Stomach (tissue), 9 donors: ENCODE results near the gene C19orf67. TPM values are rescaled to one million over a fixed set of nuclear protein-coding genes. Genes with fewer than 3 reads are reported as not detected.

Source experiments
- DNase-seq, 2 donors: peaks; one replicate each; pipeline versions ENCODE4 v3.0.0 to v3.0.0-alpha.2; 2013 to 2019
- H3K27ac ChIP-seq, 5 donors: fragments of 200-600 bp in 4 of 5; sonication (generic) in 4 of 5; one replicate each; pipeline ENCODE4 v1.5.1; 2013 to 2019; ENCODE audit warnings: mild to moderate bottlenecking in 1 of 5, moderate library complexity in 1 of 5
- H3K27me3 ChIP-seq, 3 donors: fragments of 200-600 bp; sonication (generic); one replicate each; pipeline ENCODE4 v1.5.1; 2017 to 2019; ENCODE audit warnings: mixed run types in 1 of 3
- H3K36me3 ChIP-seq, 4 donors: fragments of 200-600 bp; sonication (generic); 1 replicate in 3 of 4; 2 replicates in 1 of 4; pipeline ENCODE4 v1.5.1; 2016 to 2019
- H3K4me1 ChIP-seq, 4 donors: fragments of 200-600 bp; sonication (generic); one replicate each; pipeline ENCODE4 v1.5.1; 2016 to 2019
- H3K4me3 ChIP-seq, 4 donors: fragments of 200-600 bp; sonication (generic) in 3 of 4; one replicate each; pipeline ENCODE4 v1.5.1; 2016 to 2019; ENCODE audit warnings: mild to moderate bottlenecking in 1 of 4
- H3K9me3 ChIP-seq, 4 donors: fragments of 200-600 bp; sonication (generic); one replicate each; pipeline ENCODE4 v1.5.1; 2016 to 2019
- CTCF ChIP-seq, 7 experiments: fragments of 450-650 bp in 4 of 7; fragments of 200-600 bp in 3 of 7; sonication (generic) in 3 of 7; IDR thresholded peaks; one replicate each; pipeline ENCODE4 v1.5.1; 2016 to 2019; ENCODE audit warnings: antibody characterized with exemption in 7 of 7, control low read depth in 2 of 7, mild to moderate bottlenecking in 1 of 7
- EP300 ChIP-seq: sonication (generic); formaldehyde crosslinking; IDR thresholded peaks from one replicate; pipeline ENCODE4 v1.6.1; 2017; ENCODE audit warnings: antibody characterized with exemption
- POLR2A ChIP-seq, 4 donors: fragments of 450-650 bp; IDR thresholded peaks; one replicate each; pipeline ENCODE4 v1.6.1; 2016; ENCODE audit warnings: antibody characterized with exemption in 4 of 4, control low read depth in 2 of 4, mild to moderate bottlenecking in 1 of 4, moderate library complexity in 1 of 4
- POLR2AphosphoS5 ChIP-seq, 3 donors: sonication (generic); formaldehyde crosslinking; IDR thresholded peaks; one replicate each; pipeline ENCODE4 v1.6.1; 2016; ENCODE audit warnings: antibody characterized with exemption in 3 of 3
- WGBS, 5 donors: extraction: QIAGEN DNeasy Blood & Tissue Kit in 3 of 5; methylation state at CpG; one replicate each; pipeline versions ENCODE4 v1.1.5 to v1.1.7; 2013 to 2018; 5-methylcytosine and 5-hydroxymethylcytosine counted together
- intact Hi-C: fragments of 100-400 bp; cut with DNase I; formaldehyde crosslinking; loops from one replicate; pipeline ENCODE4 v1.15.1; 2023; ENCODE audit warnings: low total_unique reads
- polyA plus RNA-seq, 3 donors: library from polyadenylated mRNA; stranded (reverse); fragments of 200-250 nt; gene quantifications; one replicate each; pipeline ENCODE4 v1.2.3, GENCODE V29; 2013
- total RNA-seq, 5 donors: library from RNA; depleted of rRNA; stranded (reverse); fragments of >200 nt; gene quantifications; one replicate each; pipeline versions ENCODE4 v1.1.0 to v1.2.3, GENCODE V29; 2014 to 2016
- donor health status: healthy with polysubstance abuse.
- donor health status: Bipolar disorder and iron deficiency.
- donor health status: healthy.

The C19orf67 gene
- total and polyA plus RNA-seq, 8 donors: 0.50 TPM; not detected in 7

- TF ChIP-seq EP300: no peak
- no peak for TF ChIP-seq POLR2A (IDR thresholded peaks at IDR 0.05)
- no peak for TF ChIP-seq POLR2AphosphoS5 (IDR thresholded peaks at IDR 0.05)
- no peak for TF ChIP-seq CTCF (IDR thresholded peaks at IDR 0.05)
- no peaks in the 10 kb centered on the region for H3K9me3 ChIP-seq
- DNase-seq: no peak
- no peak overlapping the region for H3K4me3 ChIP-seq
- peaks cover 17 to 32% (median 20%) of the 10 kb centered on the region in 4 donors for H3K4me1 ChIP-seq
- H3K36me3 ChIP-seq: no peaks in the 10 kb centered on the region
- no peaks in the 10 kb centered on the region for H3K27me3 ChIP-seq
- H3K27ac ChIP-seq: no peak overlapping the region
- 90 to 98% (median 95%) methylated on average over 6 of the region's 6 CpGs for WGBS, 5 donors
- intact Hi-C loops: no loop called here
These were observed 37.3 kb upstream of the C19orf67 start for GRCh38 chr19:14122924-14123323.

GRCh38 chr19:14120497-14120780, 34.9 kb upstream of the C19orf67 start:
- 89 to 97% (median 96%) methylated on average over 7 of the region's 7 CpGs for WGBS, 5 donors
- intact Hi-C loops: no loop called here
- no peak for DNase-seq
- Histone ChIP-seq H3K27me3 (no peaks in the 10 kb centered on the region), H3K9me3 (no peaks in the 10 kb centered on the region), H3K36me3 (no peaks in the 10 kb centered on the region), H3K4me1 (peaks cover 32 to 40% (median 37%) of the 10 kb centered on the region in 4 donors), H3K4me3 (no peak overlapping the region), H3K27ac (peak overlapping the region in 4 of 5 donors; percentile 97 to 99 (median 99))
- TF ChIP-seq POLR2A (IDR thresholded peaks at IDR 0.05) (no peak), CTCF (IDR thresholded peaks at IDR 0.05) (no peak), POLR2AphosphoS5 (IDR thresholded peaks at IDR 0.05) (no peak), EP300 (no peak)

GRCh38 chr19:14119644-14120496, 34.3 kb upstream of the C19orf67 start:
- peaks cover 35 to 46% (median 42%) of the 10 kb centered on the region in 4 donors for H3K4me1 ChIP-seq
- 86 to 95% (median 89%) methylated on average over 7 of the region's 7 CpGs for WGBS, 5 donors
- intact Hi-C loops: no loop called here
- no peaks in the 10 kb centered on the region for H3K9me3 ChIP-seq
- H3K27me3 ChIP-seq: no peaks in the 10 kb centered on the region
- peak overlapping the region; percentile 23 to 99 (median 99) for H3K27ac ChIP-seq
- no peak for DNase-seq
- no peak for TF ChIP-seq CTCF (IDR thresholded peaks at IDR 0.05)
- no peak for TF ChIP-seq POLR2AphosphoS5 (IDR thresholded peaks at IDR 0.05)
- no peak for TF ChIP-seq POLR2A (IDR thresholded peaks at IDR 0.05)
- no peak for TF ChIP-seq EP300
- no peaks in the 10 kb centered on the region for H3K36me3 ChIP-seq
- H3K4me3 ChIP-seq: no peak overlapping the region

GRCh38 chr19:14119146-14119545, 33.6 kb upstream of the C19orf67 start:
- Histone ChIP-seq H3K27ac (peak overlapping the region; percentile 88 to 99 (median 99)), H3K36me3 (no peaks in the 10 kb centered on the region), H3K9me3 (no peaks in the 10 kb centered on the region), H3K4me3 (peak overlapping the region; percentile 47 to 54 (median 51)), H3K4me1 (peaks cover 42 to 53% (median 49%) of the 10 kb centered on the region in 4 donors), H3K27me3 (no peaks in the 10 kb centered on the region)
- DNase-seq: no peak
- no peak for TF ChIP-seq POLR2AphosphoS5 (IDR thresholded peaks at IDR 0.05)
- WGBS, 5 donors: 51 to 74% (median 59%) methylated on average over 3 of the region's 3 CpGs
- intact Hi-C loops: no loop called here
